Left lung (tissue), 10 donors: Measurements from ENCODE around the gene CNTN4. TPM values are rescaled to one million over a fixed set of nuclear protein-coding genes. Genes with fewer than 3 reads are reported as not detected.

Source experiments
- ATAC-seq: fragments of 200-7000 bp; cut with Tn5 transposase; one replicate; pipeline ENCODE4 v1.9.1; 2020; ENCODE audit warnings: moderate library complexity
- DNase-seq, 4 donors: peaks; one replicate each; pipeline ENCODE4 v3.0.0-alpha.2; 2013 to 2020
- H3K27ac ChIP-seq, 2 donors: fragments of 200-600 bp; sonication (generic) in 1 of 2; one replicate each; pipeline versions ENCODE4 v1.5.0 to v1.8.0; 2020 to 2021
- H3K27me3 ChIP-seq, 2 donors: fragments of 200-600 bp; sonication (generic) in 1 of 2; one replicate each; pipeline versions ENCODE4 v1.5.0 to v1.8.0; 2020 to 2021
- H3K36me3 ChIP-seq, 2 donors: fragments of 200-600 bp; sonication (generic) in 1 of 2; one replicate each; pipeline versions ENCODE4 v1.5.0 to v1.8.0; 2020 to 2021
- H3K4me1 ChIP-seq, 2 donors: fragments of 200-600 bp; one replicate each; pipeline ENCODE4 v1.8.0; 2021
- H3K4me3 ChIP-seq, 2 donors: fragments of 200-600 bp; sonication (generic) in 1 of 2; one replicate each; pipeline versions ENCODE4 v1.5.0 to v1.8.0; 2020 to 2021; ENCODE audit warnings: mild to moderate bottlenecking in 1 of 2
- H3K9me3 ChIP-seq, 2 donors: fragments of 200-600 bp; sonication (generic) in 1 of 2; one replicate each; pipeline versions ENCODE4 v1.5.0 to v1.8.0; 2020 to 2021
- CTCF ChIP-seq, 2 donors: fragments of 200-600 bp; sonication (generic) in 1 of 2; IDR thresholded peaks; one replicate each; pipeline versions ENCODE4 v1.5.0 to v1.8.0; 2021; ENCODE audit warnings: antibody characterized with exemption in 2 of 2
- intact Hi-C, 2 donors: fragments of 100-400 bp; cut with DNase I; formaldehyde crosslinking; loops; one replicate each; pipeline versions ENCODE4 v1.11.2 to v1.14.2; 2022
- polyA plus RNA-seq, 6 donors: library from polyadenylated mRNA; unstranded; fragments of 120-200 nt; gene quantifications; one replicate each; pipeline ENCODE4 v1.2.1, GENCODE V29; 2013; ENCODE audit not compliant: insufficient read length in 6 of 6
- total RNA-seq, 2 donors: library from RNA; stranded (reverse); fragmentation: NEBNext Ultra II Directional; extraction: Animal tissue kit (Norgen Biotek cat#: 25700); gene quantifications; one replicate each; pipeline ENCODE4 v1.2.1, GENCODE V29; 2021
- donor health status: DM: no; HTN: yes; CAD: no.
- donor health status: DM: no; HTN: no; CAD: no.

The CNTN4 gene
- total and polyA plus RNA-seq, 8 donors = 5.9 to 10.4 (median 8.2) TPM

- no peaks in the 10 kb centered on the region for H3K27me3 ChIP-seq
- H3K9me3 ChIP-seq = no peaks in the 10 kb centered on the region
- no peaks in the 10 kb centered on the region for H3K4me1 ChIP-seq
- H3K4me3 ChIP-seq = no peak overlapping the region
- ATAC-seq (no peak), DNase-seq (no peak)
- no peak for TF ChIP-seq CTCF (IDR thresholded peaks at IDR 0.05)
- intact Hi-C loops = no loop called here
- H3K36me3 ChIP-seq = no peaks in the 10 kb centered on the region
- no peak overlapping the region for H3K27ac ChIP-seq
Measured at GRCh38 chr3:2513986-2514385, 415.3 kb downstream of the CNTN4 start.

GRCh38 chr3:2516762-2517441 is 418.2 kb downstream of the CNTN4 start:
- Histone ChIP-seq H3K4me1 (no peaks in the 10 kb centered on the region), H3K36me3 (no peaks in the 10 kb centered on the region), H3K4me3 (no peak overlapping the region), H3K27ac (no peak overlapping the region), H3K9me3 (peaks cover 0 to 2% of the 10 kb centered on the region in 2 donors), H3K27me3 (no peaks in the 10 kb centered on the region)
- no peak for DNase-seq
- TF ChIP-seq CTCF (IDR thresholded peaks at IDR 0.05) = no peak
- no peak for ATAC-seq
- intact Hi-C loops = no loop called here

- Histone ChIP-seq H3K27ac (no peak overlapping the region), H3K4me3 (no peak overlapping the region), H3K9me3 (peaks cover 0 to 2% of the 10 kb centered on the region in 2 donors), H3K36me3 (no peaks in the 10 kb centered on the region), H3K4me1 (no peaks in the 10 kb centered on the region), H3K27me3 (no peaks in the 10 kb centered on the region)
- peak; percentile 45 for ATAC-seq
- intact Hi-C loops = no loop called here
- no peak for DNase-seq
- no peak for TF ChIP-seq CTCF (IDR thresholded peaks at IDR 0.05)
Measured at GRCh38 chr3:2517500-2518172, 419.0 kb downstream of the CNTN4 start.

- H3K4me3 ChIP-seq = no peak overlapping the region
- no peaks in the 10 kb centered on the region for H3K27me3 ChIP-seq
- no peak overlapping the region for H3K27ac ChIP-seq
- H3K9me3 ChIP-seq = peaks cover 0 to 2% of the 10 kb centered on the region in 2 donors
- no peaks in the 10 kb centered on the region for H3K4me1 ChIP-seq
- TF ChIP-seq CTCF (IDR thresholded peaks at IDR 0.05) = no peak
- ATAC-seq = peak; percentile 57
- intact Hi-C loops = no loop called here
- no peak for DNase-seq
- H3K36me3 ChIP-seq = no peaks in the 10 kb centered on the region
Measured at GRCh38 chr3:2523281-2523836, 424.7 kb downstream of the CNTN4 start.

GRCh38 chr3:2525968-2526367 is 427.3 kb downstream of the CNTN4 start:
- H3K4me3 ChIP-seq = no peak overlapping the region
- TF ChIP-seq CTCF (IDR thresholded peaks at IDR 0.05) = no peak
- H3K4me1 ChIP-seq = no peaks in the 10 kb centered on the region
- no peaks in the 10 kb centered on the region for H3K9me3 ChIP-seq
- H3K27me3 ChIP-seq = no peaks in the 10 kb centered on the region
- no peak for DNase-seq
- intact Hi-C loops = no loop called here
- no peak overlapping the region for H3K27ac ChIP-seq
- ATAC-seq = no peak
- H3K36me3 ChIP-seq = no peaks in the 10 kb centered on the region
